DMS 273 treated with DMSO at 0.1 percent for 48 hours (cell line): Measurements from ENCODE around the gene ICE1.
"Not testable (repeated sequence)": the region's sequence is repeated elsewhere in the genome, so short reads cannot be mapped to it uniquely, and the experiment has no call there.

Experiments
- DNase-seq: peaks from one replicate; lab custom pipeline; 2025; lab: John Stamatoyannopoulos, UW

The ICE1 gene

DNA sequence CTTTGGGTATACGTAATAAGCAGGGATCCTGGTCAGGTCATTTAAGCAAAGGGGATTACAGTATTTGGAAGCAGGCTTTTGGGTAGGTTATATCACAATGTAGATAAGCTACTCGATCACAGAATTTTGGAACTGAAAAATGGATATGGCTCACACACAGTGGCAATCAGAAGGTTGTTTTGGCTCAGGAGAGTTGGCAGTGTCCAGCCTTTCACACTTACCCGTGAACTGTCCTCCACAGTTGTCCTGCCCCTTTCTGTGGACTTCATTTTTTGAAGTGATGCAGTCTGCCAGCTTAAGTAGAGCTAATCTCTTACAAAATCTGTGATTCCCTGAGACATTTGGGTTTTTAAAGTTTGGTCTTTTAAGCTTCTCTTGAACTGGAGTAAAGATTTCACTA, 30.7 kb downstream of the ICE1 start:
- no peak for DNase-seq

DNA sequence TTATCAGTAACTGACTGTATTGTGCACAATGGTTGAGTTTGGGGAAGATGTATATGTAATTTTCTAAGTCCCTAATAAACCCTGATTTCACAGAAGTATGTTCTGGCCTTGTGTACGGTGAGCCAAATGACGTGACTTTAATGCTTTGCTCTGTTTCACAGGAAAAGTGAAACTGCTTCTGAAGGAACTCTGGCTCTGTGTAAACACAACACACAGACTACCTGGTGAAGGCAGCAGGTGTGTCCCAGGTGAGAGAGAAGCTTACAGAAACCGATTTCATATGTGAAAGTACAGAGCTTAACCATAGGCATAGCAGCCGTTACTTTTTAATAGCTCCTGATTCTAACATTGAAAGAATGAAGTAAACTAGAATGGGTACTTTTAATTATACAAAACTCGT, 31.9 kb downstream of the ICE1 start:
- DNase-seq: no peak

DNA sequence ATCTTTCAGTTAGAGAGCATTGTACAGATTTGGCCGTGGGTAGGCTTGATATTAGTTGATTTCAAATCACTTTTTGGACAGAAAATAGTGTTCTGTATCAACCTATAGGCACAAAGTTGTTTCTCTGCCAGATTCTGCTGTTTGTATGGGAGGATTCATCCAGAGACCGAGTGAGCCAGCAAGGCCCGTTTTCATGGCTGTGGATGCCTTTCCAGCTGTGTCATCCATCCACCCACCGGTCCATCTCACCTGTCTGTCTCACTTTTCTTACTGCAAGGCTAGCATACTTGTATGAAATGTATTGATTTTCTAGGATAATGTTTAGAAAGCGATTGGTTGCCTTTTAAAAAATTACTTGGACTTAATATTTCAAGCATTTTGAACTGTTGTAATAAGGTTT, 34.4 kb downstream of the ICE1 start:
- no peak for DNase-seq

DNA sequence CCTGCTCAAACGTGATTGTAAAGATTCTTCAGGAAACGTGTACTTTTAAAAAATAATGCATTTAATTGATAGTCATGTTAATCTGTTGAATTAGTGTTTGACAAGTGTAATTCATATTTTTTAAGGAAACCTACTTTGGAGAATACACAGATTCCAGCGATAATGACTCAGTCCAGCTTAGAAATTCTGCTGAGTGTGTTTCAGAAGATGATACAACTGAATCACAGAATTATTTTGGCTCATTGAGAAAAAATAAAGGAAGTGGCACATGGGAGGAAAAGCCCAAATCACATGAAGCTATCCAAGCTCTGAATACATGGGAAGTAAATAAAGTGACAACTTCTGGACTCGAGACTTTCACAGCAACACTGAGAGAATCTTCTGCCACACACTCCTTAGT, 37.8 kb downstream of the ICE1 start:
- DNase-seq: no peak

DNA sequence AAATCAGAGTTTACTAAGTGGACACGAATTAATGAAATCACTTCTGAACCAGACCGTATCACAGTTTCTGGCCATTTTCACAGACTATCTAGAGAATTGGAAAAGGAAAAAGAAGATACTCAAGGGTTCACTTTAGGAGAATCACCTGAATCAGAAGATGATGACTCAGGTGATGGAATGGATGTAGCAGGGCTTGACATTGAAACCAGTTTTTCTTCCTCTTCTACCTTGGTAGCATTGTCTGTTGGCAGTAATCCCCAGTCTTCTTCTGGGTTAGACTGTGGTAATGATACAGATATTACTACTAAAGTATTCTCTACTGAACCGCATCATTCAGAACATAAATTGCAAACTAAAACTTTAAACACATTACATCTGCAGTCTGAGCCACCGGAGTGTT, 38.5 kb downstream of the ICE1 start:
- DNase-seq: no peak

DNA sequence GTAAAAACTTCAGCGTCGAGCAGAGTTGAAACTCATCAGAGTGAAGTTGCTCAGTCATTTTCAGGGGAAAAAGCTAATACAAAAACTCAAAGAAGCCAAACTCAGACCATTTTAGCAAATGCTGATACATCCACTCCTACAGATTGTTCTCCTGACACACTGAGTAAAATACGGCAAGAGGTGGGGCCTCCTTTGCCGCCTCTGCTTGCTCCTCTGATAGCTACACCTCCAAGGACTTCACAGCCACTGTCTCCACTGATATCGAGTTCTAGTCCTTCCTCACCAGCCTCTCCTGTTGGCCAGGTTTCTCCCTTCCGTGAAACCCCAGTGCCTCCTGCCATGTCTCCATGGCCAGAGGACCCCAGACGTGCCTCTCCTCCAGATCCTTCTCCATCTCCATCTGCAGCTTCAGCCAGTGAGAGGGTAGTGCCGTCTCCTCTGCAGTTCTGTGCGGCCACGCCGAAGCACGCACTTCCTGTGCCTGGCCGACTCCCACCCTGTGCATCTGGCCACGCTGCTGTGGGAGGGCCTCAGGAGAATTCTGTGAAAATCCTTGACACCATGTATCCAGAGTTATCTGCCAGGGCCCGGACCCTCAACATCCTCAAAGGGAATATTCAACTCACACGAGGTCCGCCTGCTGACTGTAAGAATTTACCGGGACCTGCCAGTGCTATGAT, 41.7 kb downstream of the ICE1 start:
- DNase-seq: no peak

DNA sequence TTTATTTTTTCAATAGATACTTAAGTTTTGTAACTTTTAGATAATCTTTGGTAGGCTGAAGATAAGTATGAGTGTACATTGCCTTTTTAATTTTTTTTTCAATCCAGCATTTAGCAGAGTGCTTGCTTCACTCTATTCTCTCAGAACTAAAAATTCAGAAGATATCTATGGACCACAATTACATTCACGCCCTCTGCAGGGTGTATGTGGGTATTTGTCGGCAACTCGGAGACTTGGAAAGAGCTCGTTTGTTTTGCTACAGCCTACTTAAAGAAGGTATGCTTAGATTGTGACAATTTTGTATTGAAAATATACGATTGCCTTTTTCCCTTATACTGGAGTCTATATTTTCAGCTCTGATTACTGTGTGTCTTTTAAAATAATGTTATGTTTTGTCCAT, 43.8 kb downstream of the ICE1 start:
- no peak for DNase-seq

DNA sequence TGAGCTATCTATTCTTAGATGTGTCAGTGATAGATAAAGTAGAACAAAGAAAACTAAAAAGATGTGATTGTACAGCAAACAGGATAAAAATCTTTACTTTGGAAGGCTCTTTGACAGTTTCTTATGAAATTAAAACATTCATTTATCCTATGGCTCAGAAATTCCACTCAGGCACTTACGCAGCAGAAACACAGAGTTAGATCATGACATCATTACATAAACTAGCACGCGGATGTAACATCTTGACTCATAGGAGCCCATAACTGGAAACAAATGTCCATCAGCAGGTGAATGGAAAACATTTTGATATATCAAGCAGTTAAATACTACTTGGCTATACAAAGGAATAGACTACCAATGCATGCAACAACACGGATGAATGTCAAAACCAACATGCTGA, 45.3 kb downstream of the ICE1 start:
- DNase-seq: no peak

DNA sequence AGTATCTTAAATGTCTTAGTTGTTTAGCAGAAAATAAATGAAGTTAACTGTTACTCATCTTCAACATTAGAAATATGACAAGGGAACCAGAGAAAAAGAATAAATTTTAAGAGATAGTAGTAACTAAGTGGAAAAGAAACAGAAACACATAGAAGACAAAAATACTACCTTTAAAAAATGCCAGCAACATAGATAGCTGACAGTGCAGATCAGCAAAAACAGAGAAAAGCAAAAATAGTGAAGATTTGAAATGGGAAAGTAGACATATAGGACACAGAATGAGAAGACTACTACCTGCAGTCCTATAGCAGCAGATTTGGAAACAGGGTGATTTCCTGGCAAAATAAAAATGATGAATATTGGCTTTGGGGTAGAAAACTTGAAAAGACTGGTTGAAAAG, 48.5 kb downstream of the ICE1 start:
- no peak for DNase-seq

DNA sequence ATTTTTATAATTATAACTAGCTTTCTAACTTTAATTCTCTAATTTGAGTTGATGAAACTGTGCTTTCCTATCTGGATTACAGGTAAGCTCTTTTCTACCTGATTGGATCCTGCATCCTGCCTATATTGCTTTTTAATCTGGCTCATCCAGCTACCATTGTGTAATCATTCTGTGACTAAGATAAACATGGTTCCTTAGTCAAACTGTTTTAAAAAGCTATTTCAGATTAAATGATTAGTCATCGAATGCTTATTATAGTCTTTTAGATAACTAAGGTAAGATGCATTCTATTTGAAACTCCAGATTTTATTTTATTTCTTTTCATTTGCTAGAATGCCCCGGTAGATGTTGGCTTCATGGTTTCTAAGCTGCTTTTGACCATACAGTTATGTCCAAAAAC, 50.7 kb downstream of the ICE1 start:
- no peak for DNase-seq

DNA sequence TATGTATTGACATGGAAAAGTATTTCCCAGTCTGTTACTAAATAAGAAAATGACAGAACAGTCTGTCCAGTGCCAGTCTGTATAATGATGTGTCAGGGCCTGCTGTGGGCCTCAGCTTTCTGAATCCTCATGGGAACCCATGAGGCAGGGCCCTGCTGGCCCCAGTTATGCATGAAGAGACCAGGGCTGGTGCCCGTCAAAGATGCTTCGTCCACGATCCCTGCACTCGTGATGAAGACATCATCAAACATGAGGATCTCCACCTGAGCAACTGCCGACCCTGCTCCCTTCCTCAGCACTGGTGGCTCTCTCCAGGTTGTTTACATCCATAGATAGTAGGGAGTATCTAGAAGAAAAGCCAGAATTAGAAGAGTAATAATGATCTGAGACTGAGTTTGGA, 52.5 kb downstream of the ICE1 start:
- DNase-seq: no peak

DNA sequence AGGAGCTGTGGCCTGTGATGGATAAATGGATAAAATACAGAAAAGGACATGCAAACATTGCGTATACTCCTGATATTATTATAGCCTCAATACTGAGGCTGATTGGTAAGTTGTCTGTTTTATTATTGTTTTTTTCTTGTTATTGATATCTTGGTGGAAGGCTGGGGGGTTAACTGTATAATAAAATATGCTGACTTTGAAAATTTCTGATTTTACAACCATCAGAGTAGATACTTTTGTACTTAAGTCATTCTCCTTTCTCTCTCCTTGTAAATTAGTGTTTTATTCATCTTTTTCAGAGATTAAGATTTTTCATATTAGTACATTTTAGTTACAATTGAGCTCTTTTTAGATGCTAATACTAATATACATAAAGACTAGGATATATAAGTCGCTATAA, 53.5 kb downstream of the ICE1 start:
- DNase-seq: no peak

DNA sequence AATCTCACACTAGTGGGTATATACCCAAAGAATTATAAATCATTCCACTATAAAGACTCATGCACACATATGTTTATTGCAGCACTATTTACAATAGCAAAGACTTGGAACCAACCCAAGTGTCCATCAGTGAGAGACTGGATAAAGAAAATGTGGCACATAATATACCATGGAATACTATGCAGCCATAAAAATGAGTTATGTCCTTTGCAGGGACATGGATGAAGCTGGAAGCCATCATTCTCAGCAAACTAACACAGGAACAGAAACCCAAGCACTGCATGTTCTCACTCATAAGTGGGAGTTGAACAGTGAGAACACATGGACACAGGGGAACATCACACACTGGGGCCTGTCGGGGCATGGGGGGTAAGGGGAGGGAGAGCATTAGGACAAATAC, 57.1 kb downstream of the ICE1 start:
- DNase-seq: not testable (repeated sequence)

DNA sequence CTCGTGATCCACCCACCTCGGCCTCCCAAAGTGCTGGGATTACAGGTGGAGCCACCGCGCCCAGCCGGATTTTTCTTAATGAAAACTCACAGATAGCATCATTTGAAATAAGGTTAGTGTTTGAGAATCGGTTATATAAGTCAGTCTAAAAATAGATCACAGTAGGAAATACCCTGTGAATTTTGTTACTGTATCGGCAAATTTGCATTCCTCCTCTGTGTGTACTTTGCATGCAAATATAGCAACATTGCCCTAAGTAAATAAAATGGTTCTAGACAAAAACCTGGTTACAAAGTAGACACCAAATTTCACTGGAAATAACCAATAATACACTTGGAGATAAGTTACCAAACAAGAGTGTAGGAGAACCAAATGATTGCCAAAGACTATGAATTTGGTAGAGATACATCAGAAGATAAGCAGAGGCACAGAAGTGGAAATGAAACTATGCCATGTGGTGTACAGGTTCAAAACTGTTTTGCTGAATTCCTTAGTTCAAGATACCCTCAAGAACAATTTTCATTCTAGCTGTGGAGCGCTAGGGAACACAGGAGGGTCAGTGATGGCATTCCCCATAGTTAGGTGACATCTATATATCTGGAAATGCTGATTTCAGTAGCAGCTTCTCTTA, 58.1 kb downstream of the ICE1 start:
- no peak for DNase-seq

DNA sequence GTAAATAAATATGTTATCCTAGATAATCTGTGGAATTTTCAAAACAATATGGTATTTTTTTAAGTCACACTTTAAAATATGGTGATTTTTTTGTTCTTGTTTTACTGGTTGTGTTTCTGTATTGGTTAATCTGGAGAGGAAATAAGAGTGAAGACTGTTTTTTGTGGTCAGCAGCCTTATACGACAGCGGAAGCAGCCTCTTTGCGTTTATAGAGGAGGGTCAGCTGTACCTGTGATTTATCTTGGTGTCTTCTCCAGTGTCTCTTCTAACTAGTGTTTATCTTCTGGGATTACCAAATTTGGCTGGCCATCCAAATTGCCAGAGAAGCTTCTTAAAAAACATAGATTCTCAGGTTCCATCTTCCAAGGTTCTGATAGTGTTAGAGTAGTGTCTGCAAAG, 58.7 kb downstream of the ICE1 start:
- no peak for DNase-seq

DNA sequence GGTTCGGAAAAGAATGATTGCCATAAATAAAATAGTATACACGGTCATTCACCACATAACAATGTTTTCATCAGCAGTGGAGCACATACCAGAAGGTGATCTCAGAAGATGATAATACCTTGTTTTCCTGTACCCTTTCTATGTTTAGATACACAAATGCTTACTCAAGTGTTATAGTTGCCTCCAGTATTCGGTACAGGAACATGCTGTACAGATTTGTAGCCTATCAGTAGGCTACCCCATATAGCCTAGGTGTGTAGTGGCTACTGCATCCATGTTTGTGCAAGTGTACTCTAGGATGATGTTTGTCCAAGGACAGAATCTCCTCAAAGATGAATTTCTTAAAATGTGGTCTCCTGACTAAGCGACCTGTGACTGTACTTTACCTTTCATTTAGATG, 59.2 kb downstream of the ICE1 start:
- DNase-seq: no peak

DNA sequence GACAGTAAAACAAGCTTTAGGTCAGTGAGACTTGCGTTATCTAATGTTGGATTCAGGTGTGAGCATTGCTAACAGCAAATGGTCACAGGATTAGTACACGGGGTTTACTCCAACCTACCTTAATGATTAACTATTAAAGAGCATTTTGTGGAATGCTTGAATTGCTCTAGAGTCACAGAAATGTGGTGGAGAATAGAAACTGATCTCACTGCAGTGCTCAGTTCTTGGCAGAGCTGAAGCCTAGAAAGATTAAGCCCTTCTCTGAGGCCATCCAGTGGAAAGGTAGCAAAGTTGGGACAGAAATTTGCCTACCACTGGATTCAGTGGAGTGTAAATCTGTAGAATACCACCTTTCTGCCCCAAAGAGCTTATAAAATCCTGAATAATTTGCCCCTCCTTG, 60.9 kb downstream of the ICE1 start:
- no peak for DNase-seq

DNA sequence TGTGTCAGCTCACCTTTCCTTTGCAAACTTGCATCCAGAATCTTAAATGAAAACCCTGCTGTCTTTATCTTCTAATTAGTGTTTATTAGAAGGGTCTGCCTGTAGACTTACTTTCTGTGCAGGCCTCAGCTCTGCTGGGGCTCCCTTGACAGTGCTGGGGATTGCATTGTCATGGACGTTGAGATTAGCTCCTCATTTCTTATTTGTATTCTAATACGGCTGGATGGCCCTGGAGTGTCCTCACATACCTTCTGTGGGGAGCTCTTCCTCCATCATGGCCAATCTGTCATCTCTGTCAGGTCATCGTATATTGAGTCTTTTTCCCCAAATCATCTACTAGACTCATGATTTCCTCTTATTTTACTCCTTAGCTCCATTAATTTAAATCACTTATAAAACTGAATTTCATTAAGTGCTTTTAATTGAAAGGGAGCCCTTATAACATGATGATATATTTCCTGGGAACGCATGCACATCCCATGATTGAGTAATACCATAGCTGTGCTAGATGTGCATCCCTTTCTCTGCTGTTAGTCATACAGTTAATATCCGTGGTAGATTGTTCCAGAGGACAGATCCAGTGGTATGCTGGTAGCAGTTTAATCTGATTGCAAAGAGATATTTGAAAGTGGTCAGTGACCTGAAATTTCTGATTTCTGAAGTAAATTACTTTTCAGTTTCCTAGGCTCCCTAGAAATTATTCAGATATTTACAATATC, 61.6 kb downstream of the ICE1 start:
- no peak for DNase-seq

DNA sequence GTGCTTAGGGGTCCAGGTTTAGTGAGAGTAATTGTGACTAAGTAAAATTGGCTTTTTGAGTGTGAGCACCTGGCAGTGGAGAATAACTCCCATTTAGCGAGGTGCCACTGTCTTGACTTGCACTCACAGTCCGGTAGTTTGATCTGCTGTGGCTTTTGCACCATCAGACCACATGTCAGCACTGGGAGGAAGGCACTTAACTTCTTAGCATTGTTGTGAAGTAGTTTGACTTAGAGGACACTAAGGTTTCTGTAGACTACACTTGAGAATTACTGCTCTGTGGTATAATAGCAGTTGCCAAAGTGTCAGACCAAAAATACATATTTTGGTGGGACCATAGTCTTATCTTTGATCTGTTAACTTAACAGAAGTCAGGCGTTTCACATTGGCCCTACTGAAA, 63.6 kb downstream of the ICE1 start:
- no peak for DNase-seq

DNA sequence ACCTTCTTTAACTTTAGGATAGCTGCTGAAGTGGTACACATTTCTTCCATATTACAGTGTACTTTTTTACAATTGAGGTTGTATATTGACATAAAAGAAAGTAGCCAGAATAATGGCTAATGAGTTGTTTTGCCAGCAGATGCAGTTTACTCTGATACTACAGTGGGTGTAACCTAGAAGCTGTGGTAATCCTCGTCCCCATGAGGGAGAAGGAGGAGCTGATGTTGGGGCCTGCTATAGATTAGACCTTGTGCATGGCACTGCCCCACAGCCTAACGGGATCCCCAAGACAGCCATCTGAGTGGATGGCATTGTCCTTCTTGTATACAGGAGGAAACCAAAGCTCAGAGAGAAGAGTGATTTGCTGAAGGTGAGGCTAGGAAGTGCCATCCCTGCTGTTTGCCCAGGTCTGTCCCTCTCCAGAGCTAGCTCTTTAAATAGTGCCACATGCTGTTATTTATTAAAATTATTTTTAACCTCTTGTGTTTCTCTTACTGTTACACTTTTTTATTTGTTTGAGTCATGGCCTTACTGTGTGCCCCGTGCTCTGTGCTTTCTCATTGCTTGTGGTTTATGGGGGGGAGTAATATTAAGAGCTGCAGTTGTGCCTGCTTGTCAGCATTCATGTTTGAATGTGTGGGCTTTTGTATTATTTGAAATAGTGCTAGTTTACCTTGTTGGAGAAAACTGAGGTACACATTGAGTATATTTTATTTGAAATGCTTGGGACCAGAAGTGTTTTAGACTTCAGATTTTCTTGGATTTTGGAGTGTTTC, 65.3 kb downstream of the ICE1 start:
- no peak for DNase-seq

DNA sequence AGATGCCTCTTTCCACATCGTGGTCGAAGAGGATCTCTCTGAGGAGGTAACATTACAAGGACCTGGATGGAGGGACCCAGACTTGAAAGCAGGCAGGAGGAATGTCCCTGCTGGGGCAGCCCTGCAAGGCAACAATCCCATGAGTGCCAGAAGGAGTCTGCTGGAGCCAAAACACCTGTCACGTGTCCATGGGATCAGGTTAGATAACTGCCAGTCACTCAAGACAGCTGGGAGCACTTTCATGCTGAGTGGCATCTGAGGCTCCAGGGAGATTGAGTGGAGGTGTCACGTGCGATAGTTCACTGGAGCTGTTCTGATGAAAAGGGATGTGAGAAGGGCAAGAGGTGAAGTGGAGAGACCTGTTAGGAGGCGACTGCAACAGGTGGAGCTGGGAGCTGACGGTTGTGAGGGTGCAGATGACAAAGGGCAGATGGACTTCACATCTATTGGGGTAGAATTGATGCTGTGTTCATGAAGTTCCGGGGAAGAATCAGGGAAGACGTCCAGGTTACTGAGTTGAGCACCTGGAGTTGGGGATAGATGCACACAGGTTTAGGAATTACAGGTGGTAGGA, 68.4 kb downstream of the ICE1 start:
- DNase-seq: no peak
